HPDE6-E6E7 (cell line): ENCODE measurements around the gene TRAM1L1.
A peak's percentile ranks its signal among the peaks of the same experiment; 100 is the strongest.

Source experiments
- DNase-seq: peaks from one replicate; pipeline ENCODE4 v3.0.0; 2011; ENCODE audit warnings: missing footprints; ENCODE audit errors: extremely low spot score

The TRAM1L1 gene

GRCh38 chr4:117084866-117085701, at the start of gene TRAM1L1:
TSS of gene TRAM1L1 (minus strand) at chr4:117085576. CDS start at chr4:117085393, 183 bp downstream.
- peak; percentile 62 for DNase-seq

- DNase-seq: peak; percentile 32
Observed at GRCh38 chr4:117134386-117134785, 49.0 kb upstream of the TRAM1L1 start.

- DNase-seq: no peak
Observed at GRCh38 chr4:117096886-117097285, 11.5 kb upstream of the TRAM1L1 start.

GRCh38 chr4:117096462-117096861, 11.1 kb upstream of the TRAM1L1 start:
- no peak for DNase-seq

- DNase-seq: no peak
Observed at GRCh38 chr4:117093571-117093970, 8.2 kb upstream of the TRAM1L1 start.

GRCh38 chr4:117077760-117078159, 7.6 kb downstream of the TRAM1L1 start:
- DNase-seq: no peak

- no peak for DNase-seq
Observed at GRCh38 chr4:117068120-117068519, 17.3 kb downstream of the TRAM1L1 start.

- DNase-seq: no peak
Observed at GRCh38 chr4:117063961-117064696, 21.2 kb downstream of the TRAM1L1 start.

GRCh38 chr4:117042962-117043361, 42.4 kb downstream of the TRAM1L1 start:
- no peak for DNase-seq
